H9 (cell line): ENCODE results near the gene MITF. TPM values are rescaled to one million over a fixed set of nuclear protein-coding genes. Genes with fewer than 3 reads are reported as not detected.
"Not testable (repeated sequence)": the region's sequence is repeated elsewhere in the genome, so short reads cannot be mapped to it uniquely, and the experiment has no call there.

ENCODE experiments used
- DNase-seq: peaks from one replicate; pipeline ENCODE4 v3.0.0-alpha.2; 2017
- H2AFZ ChIP-seq: one replicate; pipeline ENCODE4 v1.6.1; 2013; ENCODE audit warnings: mild to moderate bottlenecking, low read length, control low read depth, moderate library complexity
- H2AK5ac ChIP-seq: 2 replicates; pipeline ENCODE4 v1.6.1; 2013; ENCODE audit warnings: low read length, control low read depth, mixed read lengths; ENCODE audit not compliant: insufficient read length
- H2BK120ac ChIP-seq: one replicate; pipeline ENCODE4 v1.6.1; 2013; ENCODE audit warnings: low read depth, mild to moderate bottlenecking, low read length, control low read depth, inconsistent platforms; ENCODE audit not compliant: poor library complexity, severe bottlenecking
- H2BK12ac ChIP-seq: 2 replicates; pipeline ENCODE4 v1.6.1; 2013; ENCODE audit warnings: low read length, control low read depth, mixed read lengths, low read depth; ENCODE audit not compliant: insufficient read length
- H2BK15ac ChIP-seq: 2 replicates; pipeline ENCODE4 v1.6.1; 2013; ENCODE audit warnings: low read depth, low read length, control low read depth
- H2BK20ac ChIP-seq: one replicate; pipeline ENCODE4 v1.6.1; 2013; ENCODE audit warnings: low read depth, mild to moderate bottlenecking, low read length, control low read depth, inconsistent platforms; ENCODE audit not compliant: poor library complexity, severe bottlenecking
- H2BK5ac ChIP-seq: 2 replicates; pipeline ENCODE4 v1.6.1; 2013; ENCODE audit warnings: low read length, control low read depth, mixed read lengths; ENCODE audit not compliant: insufficient read length
- H3K14ac ChIP-seq: 2 replicates; pipeline ENCODE4 v1.6.1; 2013; ENCODE audit warnings: low read length, control low read depth; ENCODE audit not compliant: insufficient read depth
- H3K18ac ChIP-seq: 2 replicates; pipeline ENCODE4 v1.6.1; 2013; ENCODE audit warnings: low read depth, mild to moderate bottlenecking, mixed read lengths, low read length, control low read depth; ENCODE audit not compliant: insufficient read length
- H3K23ac ChIP-seq: 2 replicates; pipeline ENCODE4 v1.6.1; 2013; ENCODE audit warnings: low read length, control low read depth, mixed read lengths, low read depth; ENCODE audit not compliant: insufficient read length
- H3K23me2 ChIP-seq: 2 replicates; pipeline ENCODE4 v1.6.1; 2013; ENCODE audit warnings: low read depth, mild to moderate bottlenecking, mixed read lengths, low read length, control low read depth; ENCODE audit not compliant: insufficient read length, poor library complexity, severe bottlenecking
- H3K27ac ChIP-seq: 2 replicates; pipeline ENCODE4 v1.5.1; 2013; ENCODE audit warnings: low read length, control low read depth, mixed read lengths, low read depth; ENCODE audit not compliant: insufficient read length
- H3K27me3 ChIP-seq: 2 replicates; pipeline ENCODE4 v1.6.1; 2013; ENCODE audit warnings: low read length, control low read depth, inconsistent platforms; ENCODE audit not compliant: insufficient read depth
- H3K4ac ChIP-seq: 2 replicates; pipeline ENCODE4 v1.6.1; 2013; ENCODE audit warnings: low read depth, mild to moderate bottlenecking, control low read depth, inconsistent platforms, low read length, moderate library complexity
- H3K4me1 ChIP-seq: 2 replicates; pipeline ENCODE4 v1.6.1; 2013; ENCODE audit warnings: low read length, control low read depth, inconsistent platforms; ENCODE audit not compliant: insufficient read depth
- H3K4me2 ChIP-seq: 2 replicates; pipeline ENCODE4 v1.6.1; 2013; ENCODE audit warnings: low read length, control low read depth, mixed read lengths; ENCODE audit not compliant: insufficient read length, insufficient read depth
- H3K56ac ChIP-seq: 2 replicates; pipeline ENCODE4 v1.6.1; 2013; ENCODE audit warnings: low read depth, mild to moderate bottlenecking, mixed read lengths, low read length, control low read depth; ENCODE audit not compliant: insufficient read length
- H3K79me1 ChIP-seq: 2 replicates; pipeline ENCODE4 v1.6.1; 2013; ENCODE audit warnings: low read depth, mild to moderate bottlenecking, moderate library complexity, low read length, control low read depth, inconsistent platforms; ENCODE audit not compliant: insufficient read depth, poor library complexity, severe bottlenecking
- H3K79me2 ChIP-seq: 2 replicates; pipeline ENCODE4 v1.6.1; 2013; ENCODE audit warnings: low read length, control low read depth, inconsistent platforms; ENCODE audit not compliant: insufficient read depth
- H3K9ac ChIP-seq: 2 replicates; pipeline ENCODE4 v1.6.1; 2013; ENCODE audit warnings: low read length, control low read depth, mixed read lengths; ENCODE audit not compliant: insufficient read length; ENCODE audit errors: extremely low read depth
- H3K9me3 ChIP-seq: one replicate; pipeline ENCODE4 v1.6.1; 2013; ENCODE audit warnings: low read depth, low read length, inconsistent platforms; ENCODE audit not compliant: control insufficient read depth
- H3T11ph ChIP-seq: one replicate; pipeline ENCODE4 v1.6.1; 2013; ENCODE audit warnings: mild to moderate bottlenecking, low read length, control low read depth, inconsistent platforms
- H4K20me1 ChIP-seq: one replicate; pipeline ENCODE4 v1.6.1; 2013; ENCODE audit not compliant: control insufficient read depth, insufficient read length, insufficient read depth
- H4K5ac ChIP-seq: 2 replicates; pipeline ENCODE4 v1.6.1; 2013; ENCODE audit warnings: low read depth, mild to moderate bottlenecking, mixed read lengths, low read length, control low read depth; ENCODE audit not compliant: insufficient read length
- H4K8ac ChIP-seq: replicated peaks from 2 replicates; pipeline ENCODE4 v1.6.1; 2013; ENCODE audit warnings: low read length, control low read depth, mixed read lengths, low read depth; ENCODE audit not compliant: insufficient read length
- H4K91ac ChIP-seq: 2 replicates; pipeline ENCODE4 v1.6.1; 2013; ENCODE audit warnings: low read depth, mild to moderate bottlenecking, moderate library complexity, mixed read lengths, low read length, control low read depth; ENCODE audit not compliant: insufficient read length
- H3K27ac Mint-ChIP-seq, 3 experiments: 2 replicates in 2 of 3; 3 replicates in 1 of 3; pipeline ENCODE4 v1.8.0; 2020 to 2021; ENCODE audit warnings: mixed read lengths in 3 of 3, mild to moderate bottlenecking in 1 of 3, moderate library complexity in 1 of 3
- H3K27me3 Mint-ChIP-seq: 2 replicates; pipeline ENCODE4 v1.8.0; 2021; ENCODE audit warnings: low read depth, mild to moderate bottlenecking, moderate library complexity, mixed read lengths
- H3K36me3 Mint-ChIP-seq, 3 experiments: 2 replicates in 2 of 3; 3 replicates in 1 of 3; pipeline ENCODE4 v1.8.0; 2020 to 2021; ENCODE audit warnings: low read depth in 3 of 3, mixed read lengths in 3 of 3; ENCODE audit not compliant: insufficient read depth in 1 of 3
- H3K4me1 Mint-ChIP-seq, 2 experiments: 2 replicates each; pipeline ENCODE4 v1.8.0; 2020; ENCODE audit warnings: mixed read lengths in 2 of 2
- H3K4me3 Mint-ChIP-seq, 2 experiments: 2 replicates in 1 of 2; 3 replicates in 1 of 2; pipeline ENCODE4 v1.8.0; 2020 to 2021; ENCODE audit warnings: mild to moderate bottlenecking in 2 of 2, mixed read lengths in 2 of 2, moderate library complexity in 1 of 2
- H3K9me3 Mint-ChIP-seq, 2 experiments: 2 replicates in 1 of 2; 3 replicates in 1 of 2; pipeline ENCODE4 v1.8.0; 2020; ENCODE audit warnings: mild to moderate bottlenecking in 2 of 2, mixed read lengths in 2 of 2, moderate library complexity in 1 of 2
- CTCF ChIP-seq: fragments of 200-600 bp; sonication (generic); conservative IDR thresholded peaks from 3 replicates; pipeline ENCODE4 v1.8.0; 2021; ENCODE audit warnings: antibody characterized with exemption, mild to moderate bottlenecking
- WGBS: extraction: QIAGEN DNeasy Blood & Tissue Kit; methylation state at CpG from one replicate; pipeline ENCODE4 v1.1.7; 2013; ENCODE audit warnings: missing lambda C conversion rate, low lambda C conversion rate, mixed read lengths; ENCODE audit not compliant: insufficient read length; ENCODE audit errors: extremely low coverage; 5-methylcytosine and 5-hydroxymethylcytosine counted together
- total RNA-seq: library from RNA; stranded (reverse); gene quantifications from 2 replicates; pipeline ENCODE4 v1.2.1, GENCODE V29; 2021

MITF gene
- total RNA-seq, 1 experiment from 2014 or later: 0.81 TPM

GRCh38 chr3:69920009-69920408 is 180.7 kb downstream of the MITF start:
- H4K91ac ChIP-seq, H3K56ac ChIP-seq, H3K14ac ChIP-seq, H3K27me3 Mint-ChIP-seq, H4K8ac ChIP-seq, H3K27me3 ChIP-seq, H3K4me2 ChIP-seq, H2BK12ac ChIP-seq, H3K36me3 Mint-ChIP-seq, H3K4me3 Mint-ChIP-seq, H3K23me2 ChIP-seq, H3K27ac Mint-ChIP-seq, H4K20me1 ChIP-seq, H2BK15ac ChIP-seq, H3K18ac ChIP-seq, H3K4ac ChIP-seq, H2BK120ac ChIP-seq, H3K79me1 ChIP-seq, H3K79me2 ChIP-seq, H3K4me1 Mint-ChIP-seq, H2BK20ac ChIP-seq, H3K9me3 ChIP-seq, H2BK5ac ChIP-seq, H4K5ac ChIP-seq, H3K23ac ChIP-seq, H2AK5ac ChIP-seq, H3K9me3 Mint-ChIP-seq, H3K9ac ChIP-seq, H3T11ph ChIP-seq, H3K27ac ChIP-seq, H3K4me1 ChIP-seq, H2AFZ ChIP-seq: not testable (repeated sequence)
- peak; percentile 36 for DNase-seq
- TF ChIP-seq CTCF: peak; percentile 67
- WGBS: no CpG with 5 or more reads among the region's 10 CpGs
